Caco-2 (cell line): Measurements from ENCODE around the gene LY9. TPM values are rescaled to one million over a fixed set of nuclear protein-coding genes. Genes with fewer than 3 reads are reported as not detected.

ENCODE experiments used
- Bru-seq: library from RNA; stranded (reverse); fragments of 400-500 nt; gene quantifications from one replicate; lab custom pipeline; 2021; lab: Mats Ljungman, UMichigan
- BruChase-seq, 2 experiments: library from RNA; stranded (reverse); fragments of 400-500 nt; gene quantifications; one replicate each; lab custom pipeline; 2021; lab: Mats Ljungman, UMichigan
- BruUV-seq: library from RNA; stranded (reverse); fragments of 400-500 nt; replicated peaks from 2 replicates; lab custom pipeline; 2021; lab: Mats Ljungman, UMichigan
- CTCF ChIA-PET: fragments of 300-600 bp; sonication (Branson Sonifier 250); formaldehyde crosslinking; loops from one replicate; lab custom pipeline; 2022; ENCODE audit warnings: antibody characterized with exemption; lab: Charles Lee
- POLR2A ChIA-PET: fragments of 300-600 bp; sonication (Branson Sonifier 250); formaldehyde crosslinking; loops from one replicate; lab custom pipeline; 2022; ENCODE audit warnings: antibody characterized with exemption; lab: Charles Lee
- DNase-seq, 2 experiments: peaks; one replicate each; pipeline versions ENCODE4 v3.0.0 to v3.0.0-alpha.2; 2020 to 2022
- H3K27me3 ChIP-seq: replicated peaks from 2 replicates; pipeline ENCODE4 v1.6.0; 2011; ENCODE audit warnings: low read length; ENCODE audit not compliant: control insufficient read depth, insufficient read depth
- H3K36me3 ChIP-seq: 2 replicates; pipeline ENCODE4 v1.5.1; 2011; ENCODE audit warnings: low read length; ENCODE audit not compliant: control insufficient read depth, insufficient read depth
- H3K4me1 ChIP-seq: fragments of 250-450 bp; sonication (Bioruptor Pico); 2 replicates; pipeline ENCODE4 v1.5.1; 2020; ENCODE audit warnings: mild to moderate bottlenecking
- H3K4me3 ChIP-seq: 2 replicates; pipeline ENCODE4 v1.5.1; 2011; ENCODE audit warnings: low read depth, mild to moderate bottlenecking, control low read depth, low read length
- H3K9me3 ChIP-seq: fragments of 250-450 bp; sonication (Bioruptor Pico); 2 replicates; pipeline ENCODE4 v1.5.1; 2020; ENCODE audit warnings: mild to moderate bottlenecking, moderate library complexity
- H3K27ac Mint-ChIP-seq: one replicate; pipeline ENCODE4 v1.8.0; 2022; ENCODE audit warnings: mixed read lengths; ENCODE audit not compliant: unreplicated experiment
- H3K27me3 Mint-ChIP-seq: one replicate; pipeline ENCODE4 v1.8.0; 2022; ENCODE audit warnings: mixed read lengths; ENCODE audit not compliant: insufficient read depth, unreplicated experiment
- H3K36me3 Mint-ChIP-seq: one replicate; pipeline ENCODE4 v1.8.0; 2022; ENCODE audit warnings: mild to moderate bottlenecking, mixed read lengths; ENCODE audit not compliant: insufficient read depth, unreplicated experiment
- H3K4me1 Mint-ChIP-seq: one replicate; pipeline ENCODE4 v1.8.0; 2022; ENCODE audit warnings: low read depth, mixed read lengths; ENCODE audit not compliant: unreplicated experiment
- H3K4me3 Mint-ChIP-seq: one replicate; pipeline ENCODE4 v1.8.0; 2022; ENCODE audit warnings: mild to moderate bottlenecking, moderate library complexity, mixed read lengths; ENCODE audit not compliant: unreplicated experiment
- H3K9me3 Mint-ChIP-seq: one replicate; pipeline ENCODE4 v1.8.0; 2022; ENCODE audit warnings: mixed read lengths; ENCODE audit not compliant: unreplicated experiment
- CTCF ChIP-seq, 2 experiments: fragments of 200-600 bp in 1 of 2; IDR thresholded peaks; 1 replicate in 1 of 2; 2 replicates in 1 of 2; pipeline versions ENCODE4 v1.5.1 to v1.8.0; 2011 to 2022; ENCODE audit warnings: antibody characterized with exemption in 1 of 2, control low read depth in 1 of 2, inconsistent platforms in 1 of 2, low read depth in 1 of 2, low read length in 1 of 2, mild to moderate bottlenecking in 1 of 2, moderate library complexity in 1 of 2; ENCODE audit not compliant: insufficient read depth in 1 of 2, severe bottlenecking in 1 of 2, unreplicated experiment in 1 of 2
- intact Hi-C: fragments of 100-400 bp; cut with micrococcal nuclease; formaldehyde crosslinking; loops from one replicate; pipeline ENCODE4 v1.10.0; 2022; ENCODE audit not compliant: unreplicated experiment
- long read RNA-seq: library from polyadenylated mRNA; stranded (forward); transcript quantifications from one replicate; pipeline ENCODE4 v2.0.0, GENCODE V29; 2022
- total RNA-seq: library from RNA; stranded (reverse); gene quantifications from 2 replicates; pipeline ENCODE4 v1.2.3, GENCODE V29; 2022

Gene LY9
- total RNA-seq (not detected in 2 replicates), Bru-seq, nascent RNA (percentile 3 among the genes with signal in this experiment), BruChase-seq, experiment 1, labeled RNA remaining after a 2-hour chase (not detected), BruChase-seq, experiment 2, labeled RNA remaining after a 6-hour chase (not detected)
- long read RNA-seq = 0 reads

- intact Hi-C loops = no loop called here
- no TSS peak for BruUV-seq
- ChIA-PET CTCF (interaction anchor here (0.9 to 1.2 kb wide), 2 partner anchors 18 to 21 kb away, joined by 3 to 4 read pairs; no protein-coding TSS in a partner anchor), POLR2A (no interaction called here)
- Histone ChIP-seq H3K27me3 (no peaks in the 10 kb centered on the region; the same call in 1 of the 2 replicates), H3K36me3 (no peaks in the 10 kb centered on the region), H3K4me3 (no peak within 1 kb of the TSS), H3K9me3 (no peaks in the 10 kb centered on the region), H3K4me1 (no peaks in the 10 kb centered on the region)
- no peaks in the 10 kb centered on the region for H3K9me3 Mint-ChIP-seq
- no peaks in the 10 kb centered on the region for H3K36me3 Mint-ChIP-seq
- no peaks in the 10 kb centered on the region for H3K27me3 Mint-ChIP-seq
- TF ChIP-seq CTCF (IDR thresholded peaks at IDR 0.05; ENCODE audit: insufficient read depth in 1 of 2, low read depth in 1 of 2, low read length in 1 of 2, severe bottlenecking in 1 of 2, unreplicated experiment in 1 of 2) = no peak
- no peak within 1 kb of the TSS for H3K27ac Mint-ChIP-seq
- DNase-seq = no peak
- no peak within 1 kb of the TSS for H3K4me3 Mint-ChIP-seq
- H3K4me1 Mint-ChIP-seq = no peaks in the 10 kb centered on the region
Measured at GRCh38 chr1:160795951-160796383, at the start of gene LY9. Gene LY9 (plus strand): TSS chr1:160796174. CDS start chr1:160796188, 14 bp downstream.

- H3K27me3 Mint-ChIP-seq = peaks cover 4% of the 10 kb centered on the region
- no peak for DNase-seq
- H3K9me3 Mint-ChIP-seq = no peaks in the 10 kb centered on the region
- Histone ChIP-seq H3K9me3 (no peaks in the 10 kb centered on the region), H3K4me3 (no peak overlapping the region), H3K27me3 (no peaks in the 10 kb centered on the region), H3K36me3 (no peaks in the 10 kb centered on the region), H3K4me1 (no peaks in the 10 kb centered on the region)
- TF ChIP-seq CTCF (IDR thresholded peaks at IDR 0.05; ENCODE audit: insufficient read depth in 1 of 2, low read depth in 1 of 2, low read length in 1 of 2, severe bottlenecking in 1 of 2, unreplicated experiment in 1 of 2) = no peak
- no peaks in the 10 kb centered on the region for H3K4me1 Mint-ChIP-seq
- ChIA-PET CTCF (interaction anchor here (1.4 kb wide), 1 partner anchor 21 kb away, joined by 3 read pairs; no protein-coding TSS in a partner anchor), POLR2A (no interaction called here)
- no peak overlapping the region for H3K27ac Mint-ChIP-seq
- no peak overlapping the region for H3K4me3 Mint-ChIP-seq
- intact Hi-C loops = no loop called here
- no TSS peak for BruUV-seq
- no peaks in the 10 kb centered on the region for H3K36me3 Mint-ChIP-seq
Measured at GRCh38 chr1:160746836-160747500, 49.0 kb upstream of the LY9 start.

GRCh38 chr1:160747717-160748116 lies 48.3 kb upstream of the LY9 start:
- H3K4me1 ChIP-seq = no peaks in the 10 kb centered on the region
- Mint-ChIP-seq H3K27ac (no peak overlapping the region), H3K4me1 (no peaks in the 10 kb centered on the region), H3K36me3 (no peaks in the 10 kb centered on the region), H3K27me3 (peaks cover 5% of the 10 kb centered on the region), H3K4me3 (no peak overlapping the region), H3K9me3 (no peaks in the 10 kb centered on the region)
- no TSS peak for BruUV-seq
- no peak overlapping the region for H3K4me3 ChIP-seq
- ChIA-PET CTCF (interaction anchor here (0.7 to 1.4 kb wide), 2 partner anchors 21 to 23 kb away, joined by 3 read pairs; no protein-coding TSS in a partner anchor), POLR2A (no interaction called here)
- intact Hi-C loops = no loop called here
- DNase-seq = no peak
- no peak for TF ChIP-seq CTCF (IDR thresholded peaks at IDR 0.05; ENCODE audit: insufficient read depth in 1 of 2, low read depth in 1 of 2, low read length in 1 of 2, severe bottlenecking in 1 of 2, unreplicated experiment in 1 of 2)
- no peaks in the 10 kb centered on the region for H3K36me3 ChIP-seq
- H3K9me3 ChIP-seq = no peaks in the 10 kb centered on the region
- H3K27me3 ChIP-seq = no peaks in the 10 kb centered on the region
